Suprapubic skin (tissue), 3 donors: ENCODE data around the gene NSD1.

Experiments used
- POLR2AphosphoS5 ChIP-seq, 3 donors: sonication (generic); formaldehyde crosslinking; IDR thresholded peaks; one replicate each; pipeline ENCODE4 v1.6.1; 2017; ENCODE audit warnings: antibody characterized with exemption in 3 of 3
- TF ChIP-seq, protein P1 (sequence below), 2 donors: fragments of 200-600 bp in 1 of 2; fragments of 450-650 bp in 1 of 2; sonication (generic) in 1 of 2; IDR thresholded peaks; one replicate each; pipeline ENCODE4 v1.5.1; 2016 to 2019; ENCODE audit warnings: antibody characterized with exemption in 2 of 2, mild to moderate bottlenecking in 1 of 2, moderate library complexity in 1 of 2

DNA sequence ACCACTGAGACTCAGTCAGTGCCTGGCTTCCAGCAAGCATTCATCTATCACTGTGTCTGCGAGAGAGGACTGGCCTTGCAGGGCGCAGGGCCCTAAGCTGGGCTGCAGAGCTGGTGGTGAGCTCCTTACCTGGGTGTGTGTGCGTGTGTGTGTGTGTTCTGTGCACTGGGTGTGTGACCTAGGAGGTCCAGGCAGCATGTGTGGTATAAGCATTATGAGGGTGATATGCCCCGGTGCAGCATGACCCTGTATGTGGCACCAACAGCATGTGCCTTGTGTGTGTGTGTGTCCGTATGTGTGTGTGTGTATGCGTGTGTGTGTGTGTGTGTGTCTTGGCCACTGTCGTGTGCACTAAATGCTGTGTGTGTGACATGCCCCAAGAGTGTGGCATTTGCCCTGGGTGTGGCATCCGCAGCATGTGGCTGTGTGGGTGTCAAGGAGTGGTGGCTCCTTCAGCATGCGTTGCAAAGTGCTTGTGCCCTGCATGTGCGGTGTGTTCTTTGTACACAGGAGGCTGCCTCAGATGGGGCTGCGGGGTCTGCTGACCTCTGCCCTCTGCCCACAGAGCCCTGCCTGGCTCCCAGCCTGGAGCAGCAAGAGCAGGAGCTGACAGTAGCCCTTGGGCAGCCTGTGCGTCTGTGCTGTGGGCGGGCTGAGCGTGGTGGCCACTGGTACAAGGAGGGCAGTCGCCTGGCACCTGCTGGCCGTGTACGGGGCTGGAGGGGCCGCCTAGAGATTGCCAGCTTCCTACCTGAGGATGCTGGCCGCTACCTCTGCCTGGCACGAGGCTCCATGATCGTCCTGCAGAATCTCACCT lies 43.5 kb upstream of the NSD1 start:
- TF ChIP-seq POLR2AphosphoS5 (IDR thresholded peaks at IDR 0.05) = no peak
- TF ChIP-seq, protein P1, sequence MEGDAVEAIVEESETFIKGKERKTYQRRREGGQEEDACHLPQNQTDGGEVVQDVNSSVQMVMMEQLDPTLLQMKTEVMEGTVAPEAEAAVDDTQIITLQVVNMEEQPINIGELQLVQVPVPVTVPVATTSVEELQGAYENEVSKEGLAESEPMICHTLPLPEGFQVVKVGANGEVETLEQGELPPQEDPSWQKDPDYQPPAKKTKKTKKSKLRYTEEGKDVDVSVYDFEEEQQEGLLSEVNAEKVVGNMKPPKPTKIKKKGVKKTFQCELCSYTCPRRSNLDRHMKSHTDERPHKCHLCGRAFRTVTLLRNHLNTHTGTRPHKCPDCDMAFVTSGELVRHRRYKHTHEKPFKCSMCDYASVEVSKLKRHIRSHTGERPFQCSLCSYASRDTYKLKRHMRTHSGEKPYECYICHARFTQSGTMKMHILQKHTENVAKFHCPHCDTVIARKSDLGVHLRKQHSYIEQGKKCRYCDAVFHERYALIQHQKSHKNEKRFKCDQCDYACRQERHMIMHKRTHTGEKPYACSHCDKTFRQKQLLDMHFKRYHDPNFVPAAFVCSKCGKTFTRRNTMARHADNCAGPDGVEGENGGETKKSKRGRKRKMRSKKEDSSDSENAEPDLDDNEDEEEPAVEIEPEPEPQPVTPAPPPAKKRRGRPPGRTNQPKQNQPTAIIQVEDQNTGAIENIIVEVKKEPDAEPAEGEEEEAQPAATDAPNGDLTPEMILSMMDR (IDR thresholded peaks at IDR 0.05) = no peak
